GM23338 (cell line): ENCODE measurements around the gene SZT2. TPM values are rescaled to one million over a fixed set of nuclear protein-coding genes. Genes with fewer than 3 reads are reported as not detected.

Experiments used
- ATAC-seq: fragments of 200-7000 bp; cut with Tn5 transposase; 3 replicates; pipeline ENCODE4 v1.9.1; 2020
- DNase-seq: peaks from one replicate; pipeline ENCODE4 v3.0.0-alpha.2; 2015; ENCODE audit warnings: low spot score
- H2AFZ ChIP-seq: fragments of 200-600 bp; sonication (generic); 2 replicates; pipeline ENCODE4 v1.8.0; 2016; ENCODE audit warnings: antibody characterized with exemption, mild to moderate bottlenecking, moderate library complexity
- H3F3A ChIP-seq: fragments of 200-600 bp; sonication (generic); replicated peaks from 2 replicates; pipeline ENCODE4 v1.8.0; 2017; ENCODE audit warnings: antibody characterized with exemption, mixed run types, low read depth
- H3K27ac ChIP-seq: fragments of 200-600 bp; sonication (generic); 2 replicates; pipeline ENCODE4 v1.6.1; 2016; ENCODE audit warnings: low read depth
- H3K27me3 ChIP-seq: fragments of 200-600 bp; sonication (generic); 2 replicates; pipeline ENCODE4 v1.8.0; 2016; ENCODE audit warnings: mild to moderate bottlenecking, mixed run types, moderate library complexity; ENCODE audit not compliant: insufficient read depth
- H3K36me3 ChIP-seq: fragments of 200-600 bp; sonication (generic); 2 replicates; pipeline ENCODE4 v1.8.0; 2016; ENCODE audit warnings: mild to moderate bottlenecking; ENCODE audit not compliant: insufficient read depth
- H3K4me1 ChIP-seq: fragments of 200-600 bp; sonication (generic); 2 replicates; pipeline ENCODE4 v1.8.0; 2016; ENCODE audit warnings: mild to moderate bottlenecking, moderate library complexity; ENCODE audit not compliant: insufficient read depth
- H3K4me2 ChIP-seq: fragments of 200-600 bp; sonication (generic); 2 replicates; pipeline ENCODE4 v1.7.1; 2017; ENCODE audit warnings: mixed run types
- H3K4me3 ChIP-seq: fragments of 200-600 bp; sonication (generic); 2 replicates; pipeline ENCODE4 v1.6.1; 2016; ENCODE audit warnings: mixed run types
- H3K79me2 ChIP-seq: fragments of 200-600 bp; sonication (generic); replicated peaks from 2 replicates; pipeline ENCODE4 v1.8.0; 2017; ENCODE audit warnings: mild to moderate bottlenecking; ENCODE audit not compliant: insufficient read depth
- H3K9me2 ChIP-seq: fragments of 200-600 bp; sonication (generic); 2 replicates; pipeline ENCODE4 v1.8.0; 2017; ENCODE audit not compliant: insufficient read depth
- H4K20me1 ChIP-seq: fragments of 200-600 bp; sonication (generic); replicated peaks from 2 replicates; pipeline ENCODE4 v1.8.0; 2017; ENCODE audit warnings: mild to moderate bottlenecking; ENCODE audit not compliant: insufficient read depth
- H3K27ac Mint-ChIP-seq: 2 replicates; pipeline ENCODE4 v1.8.0; 2020; ENCODE audit warnings: inconsistent platforms, mild to moderate bottlenecking, moderate library complexity, mixed read lengths
- H3K27me3 Mint-ChIP-seq: 3 replicates; pipeline ENCODE4 v1.8.0; 2022; ENCODE audit warnings: low read depth, mild to moderate bottlenecking, moderate library complexity, mixed read lengths, inconsistent platforms; ENCODE audit not compliant: insufficient read depth, poor library complexity
- H3K36me3 Mint-ChIP-seq: 3 replicates; pipeline ENCODE4 v1.8.0; 2021; ENCODE audit warnings: low read depth, mild to moderate bottlenecking, inconsistent platforms, moderate library complexity, mixed read lengths
- H3K4me1 Mint-ChIP-seq: 3 replicates; pipeline ENCODE4 v1.8.0; 2020; ENCODE audit warnings: mild to moderate bottlenecking, inconsistent platforms, mixed read lengths
- H3K4me3 Mint-ChIP-seq: 3 replicates; pipeline ENCODE4 v1.8.0; 2021; ENCODE audit warnings: moderate library complexity, mild to moderate bottlenecking, inconsistent platforms, mixed read lengths
- H3K9me3 Mint-ChIP-seq: 3 replicates; pipeline ENCODE4 v1.8.0; 2020; ENCODE audit warnings: moderate library complexity, mild to moderate bottlenecking, inconsistent platforms, mixed read lengths
- EZH2 ChIP-seq: fragments of 200-600 bp; sonication (generic); IDR thresholded peaks from one replicate; pipeline ENCODE4 v1.8.0; 2017; ENCODE audit warnings: antibody characterized with exemption, mild to moderate bottlenecking, low read depth; ENCODE audit not compliant: unreplicated experiment
- NANOG ChIP-seq: IDR thresholded peaks from 2 replicates; pipeline ENCODE4 v1.6.1; 2016; ENCODE audit warnings: antibody characterized with exemption, borderline replicate concordance
- POLR2AphosphoS5 ChIP-seq: IDR thresholded peaks from 2 replicates; pipeline ENCODE4 v1.6.1; 2016; ENCODE audit warnings: antibody characterized with exemption, low read depth
- ZNF114 ChIP-seq: fragments of 250-450 bp; sonication (Bioruptor Pico); IDR thresholded peaks from 2 replicates; pipeline ENCODE4 v1.5.0; 2020; ENCODE audit warnings: mild to moderate bottlenecking, moderate library complexity
- ZNF331 ChIP-seq: fragments of 250-450 bp; sonication (Bioruptor Pico); IDR thresholded peaks from 2 replicates; pipeline ENCODE4 v1.5.0; 2020; ENCODE audit warnings: low read depth, mild to moderate bottlenecking, moderate library complexity
- polyA plus RNA-seq: library from polyadenylated mRNA; unstranded; fragments of >200 nt; fragmentation: Nextera tagmentation; extraction: Ambion mirVana; gene quantifications from 2 replicates; pipeline ENCODE4 v1.2.1, GENCODE V29; 2016
- total RNA-seq: library from RNA; depleted of rRNA; stranded (reverse); fragments of >200 nt; shearing (Covaris generic); gene quantifications from 2 replicates; pipeline ENCODE4 v1.2.3, GENCODE V29; 2014
- TF ChIP-seq, protein P1 (sequence below), 2 experiments: fragments of 200-600 bp in 1 of 2; sonication (generic) in 1 of 2; conservative IDR thresholded peaks; 2 replicates each; pipeline versions ENCODE4 v1.5.1 to v1.6.1; 2016 to 2017; ENCODE audit warnings: antibody characterized with exemption in 2 of 2, low read depth in 2 of 2, mild to moderate bottlenecking in 2 of 2, moderate library complexity in 1 of 2

Gene SZT2
- total and polyA plus RNA-seq, 2 experiments from 2014 or later = 4.1 to 16.1 TPM

DNA sequence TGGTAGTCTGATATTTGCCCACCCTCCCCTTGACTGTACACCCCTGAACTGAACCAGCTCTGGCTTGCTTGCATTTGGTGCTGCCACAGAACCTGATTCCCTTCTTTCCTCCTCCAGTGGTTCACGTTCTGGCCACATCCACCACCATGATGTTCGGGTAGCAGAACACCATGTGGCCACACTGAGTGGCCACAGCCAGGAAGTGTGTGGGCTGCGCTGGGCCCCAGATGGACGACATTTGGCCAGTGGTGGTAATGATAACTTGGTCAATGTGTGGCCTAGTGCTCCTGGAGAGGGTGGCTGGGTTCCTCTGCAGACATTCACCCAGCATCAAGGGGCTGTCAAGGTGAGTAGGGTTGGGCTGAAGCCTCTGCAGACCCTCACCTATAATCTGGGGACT is 29.1 kb upstream of the SZT2 start (continued):
- TF ChIP-seq NANOG = no peak
- TF ChIP-seq, protein P1, sequence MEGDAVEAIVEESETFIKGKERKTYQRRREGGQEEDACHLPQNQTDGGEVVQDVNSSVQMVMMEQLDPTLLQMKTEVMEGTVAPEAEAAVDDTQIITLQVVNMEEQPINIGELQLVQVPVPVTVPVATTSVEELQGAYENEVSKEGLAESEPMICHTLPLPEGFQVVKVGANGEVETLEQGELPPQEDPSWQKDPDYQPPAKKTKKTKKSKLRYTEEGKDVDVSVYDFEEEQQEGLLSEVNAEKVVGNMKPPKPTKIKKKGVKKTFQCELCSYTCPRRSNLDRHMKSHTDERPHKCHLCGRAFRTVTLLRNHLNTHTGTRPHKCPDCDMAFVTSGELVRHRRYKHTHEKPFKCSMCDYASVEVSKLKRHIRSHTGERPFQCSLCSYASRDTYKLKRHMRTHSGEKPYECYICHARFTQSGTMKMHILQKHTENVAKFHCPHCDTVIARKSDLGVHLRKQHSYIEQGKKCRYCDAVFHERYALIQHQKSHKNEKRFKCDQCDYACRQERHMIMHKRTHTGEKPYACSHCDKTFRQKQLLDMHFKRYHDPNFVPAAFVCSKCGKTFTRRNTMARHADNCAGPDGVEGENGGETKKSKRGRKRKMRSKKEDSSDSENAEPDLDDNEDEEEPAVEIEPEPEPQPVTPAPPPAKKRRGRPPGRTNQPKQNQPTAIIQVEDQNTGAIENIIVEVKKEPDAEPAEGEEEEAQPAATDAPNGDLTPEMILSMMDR (conservative IDR thresholded peaks at IDR 0.05; ENCODE audit: low read depth in 2 of 2) = no peak
- no peak for TF ChIP-seq EZH2

DNA sequence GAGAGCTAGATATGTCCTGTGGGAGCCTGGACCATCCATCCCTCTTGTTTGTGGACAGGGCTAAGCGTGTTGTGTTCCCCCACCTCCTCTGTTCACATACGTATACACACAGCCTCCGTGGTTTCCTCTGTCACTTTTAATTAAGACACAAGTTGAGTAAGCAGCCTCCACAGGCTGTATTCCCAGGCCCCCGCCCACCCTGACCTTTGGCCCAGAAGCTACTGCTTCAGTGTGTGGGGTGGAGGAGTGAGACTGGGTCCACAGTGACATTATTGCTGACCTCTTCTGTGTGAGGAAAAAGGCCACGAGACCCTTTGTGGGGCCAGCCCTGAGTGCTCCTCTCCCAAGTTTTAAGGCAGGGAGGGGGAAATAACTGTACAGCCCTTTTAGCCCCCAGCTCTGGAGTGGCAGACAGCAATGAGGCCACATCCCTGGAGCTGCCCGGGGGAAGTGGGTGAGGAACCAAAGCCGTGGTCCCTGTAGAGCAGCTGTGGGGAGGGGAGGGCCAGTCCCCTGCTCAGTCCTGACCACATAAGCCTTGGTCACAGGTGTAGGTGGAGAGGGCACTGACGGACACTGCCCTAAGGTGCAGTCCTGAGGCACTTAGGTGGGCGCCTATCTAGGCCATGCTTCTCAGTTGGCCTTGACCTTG is 26.3 kb upstream of the SZT2 start:
- Histone ChIP-seq H3K27me3 (no peaks in the 10 kb centered on the region), H3K4me2 (no peak overlapping the region), H3K4me3 (no peak overlapping the region), H3K9me2 (no peaks in the 10 kb centered on the region), H4K20me1 (peaks cover 30% of the 10 kb centered on the region), H3K36me3 (peaks cover 34% of the 10 kb centered on the region), H3K4me1 (peaks cover 25% of the 10 kb centered on the region), H3K79me2 (peaks cover 33% of the 10 kb centered on the region), H3F3A (peaks cover 36% of the 10 kb centered on the region), H3K27ac (peak overlapping the region; percentile 63; the same call in 1 of the 2 replicates), H2AFZ (no peak overlapping the region)
- Mint-ChIP-seq H3K36me3 (peaks cover 56% of the 10 kb centered on the region), H3K27ac (peak overlapping the region; percentile 34; the same call in 1 of the 2 replicates), H3K27me3 (peaks cover 14% of the 10 kb centered on the region), H3K4me1 (peaks cover 38% of the 10 kb centered on the region), H3K9me3 (no peaks in the 10 kb centered on the region; the same call in 2 of the 3 replicates), H3K4me3 (no peak overlapping the region)
- DNase-seq (no peak), ATAC-seq (no peak)
- TF ChIP-seq NANOG = no peak
- peak; percentile 68; the same call in 1 of the 2 replicates for TF ChIP-seq POLR2AphosphoS5

DNA sequence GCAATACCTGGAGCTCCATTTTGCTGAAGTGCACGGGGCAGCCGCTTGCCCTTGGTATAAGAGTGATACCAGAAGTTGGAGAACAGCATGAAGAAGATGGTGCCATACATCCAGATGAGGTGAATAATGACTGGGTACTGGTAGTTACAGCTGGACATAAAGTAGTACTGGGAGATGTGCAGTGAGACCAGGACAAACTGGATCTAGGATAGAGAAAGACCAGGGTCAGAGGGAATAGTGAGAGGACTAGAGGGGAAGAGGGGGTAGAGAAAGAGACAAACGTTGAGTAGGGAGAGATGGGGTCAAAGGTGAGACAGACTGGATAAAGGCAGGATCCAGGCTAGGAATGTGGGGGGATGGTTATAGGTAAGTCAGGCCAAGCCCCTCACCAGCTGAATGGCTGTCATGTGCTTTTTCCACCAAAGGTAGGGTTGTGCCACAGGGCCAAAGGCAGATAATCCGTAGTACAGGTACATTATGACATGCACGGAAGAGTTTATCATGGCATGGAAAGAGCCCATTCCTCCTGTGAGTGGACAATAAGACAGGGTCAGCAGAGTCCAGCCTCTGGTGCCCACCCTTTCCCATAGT is 25.7 kb upstream of the SZT2 start:
- no peak overlapping the region for H3K4me2 ChIP-seq
- peaks cover 38% of the 10 kb centered on the region for H3K79me2 ChIP-seq
- no peak overlapping the region for H3K27ac ChIP-seq
- H3K27ac Mint-ChIP-seq = no peak overlapping the region
- no peak overlapping the region for H2AFZ ChIP-seq
- peaks cover 34% of the 10 kb centered on the region for H3K36me3 ChIP-seq
- peaks cover 33% of the 10 kb centered on the region for H4K20me1 ChIP-seq
- no peak overlapping the region for H3K4me3 Mint-ChIP-seq
- H3F3A ChIP-seq = peaks cover 40% of the 10 kb centered on the region
- H3K4me1 ChIP-seq = peaks cover 31% of the 10 kb centered on the region
- no peak for TF ChIP-seq ZNF331
- TF ChIP-seq NANOG = no peak
- TF ChIP-seq ZNF114 (CRISPR knock-in tag) = no peak
- DNase-seq = no peak
- peaks cover 11% of the 10 kb centered on the region for H3K27me3 Mint-ChIP-seq
- ATAC-seq = no peak
- peaks cover 56% of the 10 kb centered on the region for H3K36me3 Mint-ChIP-seq
- H3K4me3 ChIP-seq = no peak overlapping the region
- H3K9me3 Mint-ChIP-seq = no peaks in the 10 kb centered on the region; the same call in 2 of the 3 replicates
- H3K4me1 Mint-ChIP-seq = peaks cover 45% of the 10 kb centered on the region
- no peaks in the 10 kb centered on the region for H3K27me3 ChIP-seq
- no peaks in the 10 kb centered on the region for H3K9me2 ChIP-seq
